ENCODE results near the gene CRX.
A peak's percentile ranks its signal among the peaks of the same experiment; 100 is the strongest.

Gene CRX

DNA sequence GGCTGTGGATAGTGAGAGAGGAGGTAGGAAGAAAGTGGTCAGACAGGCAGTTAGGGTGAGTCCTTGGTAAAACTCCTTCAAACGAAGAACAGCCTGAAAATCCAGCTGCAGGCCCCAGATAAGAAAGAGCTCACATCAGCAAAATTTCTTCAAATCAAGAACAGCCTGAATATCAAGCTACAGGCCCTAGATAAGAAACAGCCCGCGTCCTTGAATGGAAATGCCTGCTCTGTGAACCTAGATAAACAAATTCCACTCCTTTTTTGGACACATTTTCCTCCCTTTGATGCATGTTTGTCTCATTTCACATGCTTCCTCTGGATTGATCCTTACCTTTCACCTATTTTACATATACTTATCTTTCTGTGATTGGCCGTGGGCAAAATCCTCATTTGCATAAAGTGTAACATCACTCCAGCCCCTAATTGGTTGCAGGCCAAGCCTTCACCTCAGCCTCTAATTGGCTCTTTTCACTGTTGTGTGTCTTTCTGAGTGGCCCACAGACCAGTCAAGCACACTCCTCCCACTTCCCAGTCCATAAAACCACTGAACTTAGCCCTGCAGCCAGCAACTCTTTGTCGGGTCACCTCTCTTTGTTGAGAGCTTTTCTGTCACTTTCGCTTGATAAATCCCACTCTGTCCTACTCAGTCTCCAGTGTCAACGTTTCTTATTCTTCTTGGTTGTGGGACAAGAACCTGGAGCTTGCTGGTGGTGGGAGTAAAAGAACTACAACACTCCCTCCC is 70.4 kb downstream of the CRX start:
- TF ChIP-seq, protein P1, sequence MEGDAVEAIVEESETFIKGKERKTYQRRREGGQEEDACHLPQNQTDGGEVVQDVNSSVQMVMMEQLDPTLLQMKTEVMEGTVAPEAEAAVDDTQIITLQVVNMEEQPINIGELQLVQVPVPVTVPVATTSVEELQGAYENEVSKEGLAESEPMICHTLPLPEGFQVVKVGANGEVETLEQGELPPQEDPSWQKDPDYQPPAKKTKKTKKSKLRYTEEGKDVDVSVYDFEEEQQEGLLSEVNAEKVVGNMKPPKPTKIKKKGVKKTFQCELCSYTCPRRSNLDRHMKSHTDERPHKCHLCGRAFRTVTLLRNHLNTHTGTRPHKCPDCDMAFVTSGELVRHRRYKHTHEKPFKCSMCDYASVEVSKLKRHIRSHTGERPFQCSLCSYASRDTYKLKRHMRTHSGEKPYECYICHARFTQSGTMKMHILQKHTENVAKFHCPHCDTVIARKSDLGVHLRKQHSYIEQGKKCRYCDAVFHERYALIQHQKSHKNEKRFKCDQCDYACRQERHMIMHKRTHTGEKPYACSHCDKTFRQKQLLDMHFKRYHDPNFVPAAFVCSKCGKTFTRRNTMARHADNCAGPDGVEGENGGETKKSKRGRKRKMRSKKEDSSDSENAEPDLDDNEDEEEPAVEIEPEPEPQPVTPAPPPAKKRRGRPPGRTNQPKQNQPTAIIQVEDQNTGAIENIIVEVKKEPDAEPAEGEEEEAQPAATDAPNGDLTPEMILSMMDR (IDR thresholded peaks at IDR 0.05; ENCODE audit: low read depth, low read length, missing control alignments) = no peak
- no peak overlapping the region for H3K27ac ChIP-seq
- no peaks in the 10 kb centered on the region for H3K36me3 ChIP-seq (replicated peaks)
- H3K4me3 ChIP-seq (ENCODE audit: low read depth, low read length) = no peak overlapping the region
- in situ Hi-C loops (cut with HindIII; ENCODE audit: low pct_ligation_motif_present, low sequenced_read_pairs) = no loop called here
- DNase-seq = peak; percentile 7
- H3K27me3 ChIP-seq (replicated peaks) = no peaks in the 10 kb centered on the region

Measured in brain microvascular endothelial cell (primary cell).